Astrocyte (in vitro differentiated cells and primary cell): Measurements from ENCODE around the gene OR10C1.

Experiments
- EZH2 ChIP-seq: IDR thresholded peaks from 2 replicates; pipeline ENCODE4 v1.6.1; 2012; ENCODE audit warnings: mild to moderate bottlenecking, low read length, inconsistent platforms; ENCODE audit not compliant: insufficient read depth
- TF ChIP-seq, protein P1 (sequence below): IDR thresholded peaks from 2 replicates; pipeline ENCODE4 v1.5.1; 2011; ENCODE audit warnings: low read depth, mild to moderate bottlenecking, inconsistent platforms, low read length, moderate library complexity; ENCODE audit not compliant: insufficient read depth

DNA sequence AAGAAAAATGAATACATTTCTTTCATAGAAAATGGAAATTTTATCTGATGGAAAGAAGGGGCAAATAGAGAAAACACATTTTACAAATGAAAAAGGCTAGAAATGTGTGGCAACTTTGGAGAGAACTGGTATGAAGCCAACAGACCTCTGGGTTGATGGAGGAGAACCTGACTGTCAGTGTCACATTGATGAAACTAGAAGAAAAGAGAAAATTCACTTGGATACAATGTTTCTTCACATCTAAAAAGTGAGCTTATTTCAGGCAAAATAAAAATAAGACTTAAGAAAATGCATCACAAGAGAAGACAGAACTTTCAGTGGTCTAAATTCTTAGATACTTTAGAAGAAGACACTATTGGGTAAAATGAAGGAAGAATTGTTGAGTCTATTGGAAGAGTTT is 43.8 kb upstream of the OR10C1 start, which contains the start of gene OR12D2:
- TF ChIP-seq, protein P1, sequence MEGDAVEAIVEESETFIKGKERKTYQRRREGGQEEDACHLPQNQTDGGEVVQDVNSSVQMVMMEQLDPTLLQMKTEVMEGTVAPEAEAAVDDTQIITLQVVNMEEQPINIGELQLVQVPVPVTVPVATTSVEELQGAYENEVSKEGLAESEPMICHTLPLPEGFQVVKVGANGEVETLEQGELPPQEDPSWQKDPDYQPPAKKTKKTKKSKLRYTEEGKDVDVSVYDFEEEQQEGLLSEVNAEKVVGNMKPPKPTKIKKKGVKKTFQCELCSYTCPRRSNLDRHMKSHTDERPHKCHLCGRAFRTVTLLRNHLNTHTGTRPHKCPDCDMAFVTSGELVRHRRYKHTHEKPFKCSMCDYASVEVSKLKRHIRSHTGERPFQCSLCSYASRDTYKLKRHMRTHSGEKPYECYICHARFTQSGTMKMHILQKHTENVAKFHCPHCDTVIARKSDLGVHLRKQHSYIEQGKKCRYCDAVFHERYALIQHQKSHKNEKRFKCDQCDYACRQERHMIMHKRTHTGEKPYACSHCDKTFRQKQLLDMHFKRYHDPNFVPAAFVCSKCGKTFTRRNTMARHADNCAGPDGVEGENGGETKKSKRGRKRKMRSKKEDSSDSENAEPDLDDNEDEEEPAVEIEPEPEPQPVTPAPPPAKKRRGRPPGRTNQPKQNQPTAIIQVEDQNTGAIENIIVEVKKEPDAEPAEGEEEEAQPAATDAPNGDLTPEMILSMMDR: no peak
- no peak for TF ChIP-seq EZH2
